Stimulated activated effector memory CD8-positive, alpha-beta T cell treated with anti-CD3 and anti-CD28 coated beads, Interleukin-12 subunit alpha, Interleukin-12 subunit beta, amount 100 ng/mL, for 72 hours (primary cell): ENCODE measurements around the gene RHOV.
A peak's percentile ranks its signal among the peaks of the same experiment; 100 is the strongest.

ENCODE experiments used
- ATAC-seq: fragments of 150-1000 bp; cut with Tn5 transposase; 2 replicates; pipeline ENCODE4 v1.10.0; 2021
- DNase-seq, 2 donors: peaks; one replicate each; pipeline ENCODE4 v3.0.0; 2021 to 2022; ENCODE audit warnings: low spot score in 2 of 2
- H3K27ac Mint-ChIP-seq: one replicate; pipeline ENCODE4 v1.8.0; 2022; ENCODE audit warnings: mild to moderate bottlenecking, mixed read lengths
- H3K36me3 Mint-ChIP-seq: one replicate; pipeline ENCODE4 v1.8.0; 2022; ENCODE audit warnings: mild to moderate bottlenecking, mixed read lengths
- H3K4me1 Mint-ChIP-seq: one replicate; pipeline ENCODE4 v1.8.0; 2022; ENCODE audit warnings: mixed read lengths
- H3K4me3 Mint-ChIP-seq: one replicate; pipeline ENCODE4 v1.8.0; 2022; ENCODE audit warnings: mild to moderate bottlenecking, mixed read lengths
- H3K9me3 Mint-ChIP-seq: one replicate; pipeline ENCODE4 v1.8.0; 2022; ENCODE audit warnings: mixed read lengths

The RHOV gene

DNA sequence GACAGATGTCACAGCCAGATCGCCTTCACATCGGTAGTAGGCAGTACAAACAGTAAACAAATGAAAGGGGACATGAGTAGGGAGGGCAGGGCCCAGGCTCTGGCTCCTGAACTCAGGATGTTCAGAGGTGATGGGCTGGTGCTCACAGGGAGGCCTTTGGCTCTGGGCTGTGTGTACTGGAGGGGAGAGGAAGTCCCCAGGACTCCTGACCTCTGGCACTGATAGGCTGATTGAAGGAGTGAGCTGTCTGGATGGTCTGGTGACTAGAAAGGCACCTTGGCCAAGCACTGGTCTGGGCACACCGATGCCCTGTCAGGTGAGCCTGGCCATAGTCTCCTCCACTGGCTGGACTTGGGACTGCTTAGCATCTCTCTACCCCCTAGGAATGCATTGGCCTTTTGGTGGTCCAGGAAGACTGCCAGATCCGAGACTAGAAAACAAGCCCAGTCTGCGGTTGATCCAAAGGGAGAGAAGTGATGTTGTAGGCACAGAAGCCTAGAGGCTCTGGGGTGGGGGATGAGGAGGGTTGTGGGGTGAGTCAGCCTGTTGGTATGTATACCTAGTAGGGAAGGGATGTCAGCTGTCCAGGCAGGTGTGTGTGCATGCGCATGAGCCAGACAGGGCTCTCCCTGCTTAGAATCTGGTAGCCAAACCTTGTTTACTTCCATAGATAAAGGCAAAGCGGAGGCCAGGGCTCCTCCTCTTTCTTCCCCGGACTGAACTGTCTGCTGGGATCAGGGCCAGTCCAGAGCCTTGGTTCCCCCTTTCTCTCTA is 28.3 kb downstream of the RHOV start:
- Mint-ChIP-seq H3K27ac (peak overlapping the region; percentile 10), H3K9me3 (no peaks in the 10 kb centered on the region), H3K4me3 (peak overlapping the region; percentile 81), H3K36me3 (peaks cover 12% of the 10 kb centered on the region), H3K4me1 (peaks cover 18% of the 10 kb centered on the region)
- ATAC-seq = no peak
- DNase-seq = no peak

DNA sequence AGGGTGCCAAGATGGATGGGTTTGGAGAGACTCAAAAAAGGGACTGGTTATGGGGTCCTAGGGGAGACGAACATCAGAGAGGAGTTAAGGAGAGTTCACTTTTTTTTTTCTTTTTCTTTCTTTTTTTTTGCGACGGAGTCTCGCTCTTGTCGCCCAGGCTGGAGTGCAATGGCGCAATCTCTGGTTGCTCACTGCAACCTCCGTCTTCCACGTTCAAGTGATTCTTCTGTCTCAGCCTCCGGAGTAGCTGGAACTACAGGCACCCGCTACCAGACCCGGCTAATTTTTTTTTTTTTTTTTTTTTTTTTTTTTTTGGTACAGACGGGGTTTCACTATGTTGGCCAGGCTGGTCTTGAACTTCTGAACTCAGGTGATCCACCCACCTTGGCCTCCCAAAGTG is 29.0 kb downstream of the RHOV start:
- no peak for ATAC-seq
- H3K36me3 Mint-ChIP-seq = peaks cover 12% of the 10 kb centered on the region

DNA sequence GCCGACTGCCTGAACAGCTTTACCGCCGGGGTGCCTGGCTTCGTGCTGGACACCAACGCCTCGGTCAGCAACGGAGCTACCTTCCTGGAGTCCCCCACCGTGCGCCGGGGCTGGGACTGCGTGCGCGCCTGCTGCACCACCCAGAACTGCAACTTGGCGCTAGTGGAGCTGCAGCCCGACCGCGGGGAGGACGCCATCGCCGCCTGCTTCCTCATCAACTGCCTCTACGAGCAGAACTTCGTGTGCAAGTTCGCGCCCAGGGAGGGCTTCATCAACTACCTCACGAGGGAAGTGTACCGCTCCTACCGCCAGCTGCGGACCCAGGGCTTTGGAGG is 29.4 kb downstream of the RHOV start:
- DNase-seq = peak in 1 of 2 donors; percentile 14
- H3K4me1 Mint-ChIP-seq = peaks cover 18% of the 10 kb centered on the region
- peak overlapping the region; percentile 81 for H3K4me3 Mint-ChIP-seq
- ATAC-seq = peak; percentile 59
- peak overlapping the region; percentile 45 for H3K27ac Mint-ChIP-seq
- H3K9me3 Mint-ChIP-seq = no peaks in the 10 kb centered on the region
- peaks cover 12% of the 10 kb centered on the region for H3K36me3 Mint-ChIP-seq

More for the DNA sequence above, 29.0 kb downstream of the RHOV start:
- no peak for DNase-seq
- Mint-ChIP-seq H3K4me1 (peaks cover 18% of the 10 kb centered on the region), H3K4me3 (peak overlapping the region; percentile 81), H3K27ac (peak overlapping the region; percentile 45), H3K9me3 (no peaks in the 10 kb centered on the region)

DNA sequence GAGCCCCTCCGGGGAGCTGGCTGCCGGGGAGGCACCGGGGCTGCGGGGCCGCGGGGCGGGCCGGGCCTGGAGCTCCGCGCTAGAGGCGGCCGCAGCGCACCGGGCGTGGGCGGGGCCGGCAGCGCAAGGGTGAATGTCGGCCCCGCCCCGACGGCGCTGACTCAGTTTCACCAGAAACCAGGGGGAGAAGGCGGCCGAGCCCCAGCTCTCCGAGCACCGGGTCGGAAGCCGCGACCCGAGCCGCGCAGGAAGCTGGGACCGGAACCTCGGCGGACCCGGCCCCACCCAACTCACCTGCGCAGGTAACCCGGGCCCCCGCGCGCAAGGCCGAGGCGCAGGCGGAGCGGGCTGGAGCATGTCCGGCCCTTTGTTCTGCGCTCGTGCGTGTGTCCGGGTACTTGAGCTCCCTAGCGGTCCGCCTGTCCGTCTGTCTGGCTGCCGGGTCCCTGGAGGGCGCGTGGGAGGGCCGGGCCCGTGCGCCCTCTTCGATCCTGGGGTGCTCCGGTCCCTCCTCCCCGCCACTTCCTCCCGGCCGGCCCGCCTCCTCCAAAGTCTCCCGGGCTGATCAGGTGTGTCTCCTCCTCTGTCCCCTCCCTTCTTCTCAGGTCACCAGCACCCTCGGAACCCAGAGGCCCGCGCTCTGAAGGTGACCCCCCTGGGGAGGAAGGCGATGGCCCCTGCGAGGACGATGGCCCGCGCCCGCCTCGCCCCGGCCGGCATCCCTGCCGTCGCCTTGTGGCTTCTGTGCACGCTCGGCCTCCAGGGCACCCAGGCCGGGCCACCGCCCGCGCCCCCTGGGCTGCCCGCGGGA is 29.9 kb downstream of the RHOV start, which contains the start of gene SPINT1:
TSS of gene SPINT1 (plus strand) at position 164 of the 811 bp plus-strand sequence. CDS start at position 671, 507 bp downstream.
- Mint-ChIP-seq H3K9me3 (no peaks in the 10 kb centered on the region), H3K4me1 (peaks cover 18% of the 10 kb centered on the region), H3K27ac (peak within 1 kb of the TSS; percentile 45)

DNA sequence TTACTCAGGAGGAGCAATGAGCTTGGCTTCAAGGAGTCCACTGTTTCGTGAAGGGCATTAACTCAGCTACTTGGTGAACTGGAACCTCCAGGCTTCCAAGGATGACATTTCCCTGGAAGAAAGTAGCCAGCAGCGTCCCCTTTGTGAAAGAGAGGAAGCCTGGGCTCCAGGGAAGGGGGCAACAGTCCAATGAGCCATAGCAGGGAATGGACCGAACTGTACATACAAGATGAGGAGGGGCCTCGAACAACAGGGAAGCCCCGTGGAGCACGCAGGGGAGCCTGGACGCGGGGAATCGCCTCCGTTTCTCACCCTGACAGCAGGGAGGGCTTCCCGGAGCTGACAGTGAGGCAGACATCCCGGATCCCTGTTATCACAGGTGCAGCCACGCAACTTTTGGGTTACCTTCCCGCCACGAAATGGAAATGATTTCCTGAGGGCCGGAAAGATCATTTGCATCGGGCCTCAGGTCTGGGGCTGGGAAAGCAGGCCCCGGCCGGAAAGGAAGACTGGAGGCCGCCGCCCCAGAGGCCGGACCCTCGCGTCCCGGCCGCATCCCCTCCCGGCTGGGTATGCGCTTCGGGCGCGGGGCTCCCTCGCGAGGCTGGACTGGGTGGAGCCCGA is 30.7 kb downstream of the RHOV start:
- Mint-ChIP-seq H3K4me1 (peaks cover 18% of the 10 kb centered on the region), H3K27ac (no peak overlapping the region), H3K4me3 (peak overlapping the region; percentile 81), H3K36me3 (peaks cover 12% of the 10 kb centered on the region), H3K9me3 (no peaks in the 10 kb centered on the region)
- DNase-seq (no peak), ATAC-seq (no peak)

More for the DNA sequence above, 29.9 kb downstream of the RHOV start, which contains the start of gene SPINT1:
- DNase-seq = peak; percentile 52 to 77
- peak; percentile 83 for ATAC-seq
- peak within 1 kb of the TSS; percentile 81 for H3K4me3 Mint-ChIP-seq
- peaks cover 12% of the 10 kb centered on the region for H3K36me3 Mint-ChIP-seq

DNA sequence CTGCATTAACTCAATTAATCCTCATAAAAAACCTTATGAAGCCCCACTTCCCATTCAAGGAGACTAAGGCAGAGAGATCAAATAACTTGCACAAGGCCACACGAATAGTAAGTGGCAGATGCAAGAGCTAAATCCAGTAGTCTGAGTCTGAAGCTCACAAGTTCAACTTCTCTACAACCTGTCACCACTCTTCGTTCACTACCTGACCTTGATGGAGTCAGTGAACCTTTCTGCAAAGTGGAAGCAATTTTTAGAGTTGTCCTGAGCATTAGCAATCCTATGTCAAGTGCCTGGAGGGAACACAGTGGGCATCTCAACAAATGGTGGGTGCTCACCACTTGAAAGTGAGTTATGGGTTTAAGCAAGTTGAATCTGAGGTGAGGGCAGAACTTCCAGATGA is 32.3 kb downstream of the RHOV start:
- Mint-ChIP-seq H3K4me3 (no peak overlapping the region), H3K27ac (no peak overlapping the region), H3K4me1 (peaks cover 6% of the 10 kb centered on the region), H3K36me3 (peaks cover 6% of the 10 kb centered on the region), H3K9me3 (no peaks in the 10 kb centered on the region)
- no peak for ATAC-seq
- DNase-seq = no peak

DNA sequence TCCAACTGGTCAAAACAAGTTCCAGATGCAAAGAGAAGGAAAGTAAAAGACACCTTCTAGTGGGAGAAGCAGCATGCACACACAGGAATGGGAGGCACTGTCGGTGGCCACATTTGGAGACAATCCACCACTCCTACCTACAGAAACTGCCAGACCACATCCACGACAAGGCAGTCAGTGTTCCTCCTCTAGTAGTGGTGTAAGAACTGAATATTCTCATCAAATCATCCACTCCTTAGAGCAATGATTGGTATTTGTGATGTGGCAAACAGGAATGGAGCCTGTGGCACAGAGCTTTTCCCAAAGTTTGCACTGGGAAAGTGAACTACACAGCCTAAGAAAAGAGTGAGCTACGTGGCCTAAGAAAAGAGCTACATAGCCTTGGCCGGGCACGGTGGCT is 35.3 kb downstream of the RHOV start:
- ATAC-seq = no peak
- H3K4me3 Mint-ChIP-seq = no peak overlapping the region

DNA sequence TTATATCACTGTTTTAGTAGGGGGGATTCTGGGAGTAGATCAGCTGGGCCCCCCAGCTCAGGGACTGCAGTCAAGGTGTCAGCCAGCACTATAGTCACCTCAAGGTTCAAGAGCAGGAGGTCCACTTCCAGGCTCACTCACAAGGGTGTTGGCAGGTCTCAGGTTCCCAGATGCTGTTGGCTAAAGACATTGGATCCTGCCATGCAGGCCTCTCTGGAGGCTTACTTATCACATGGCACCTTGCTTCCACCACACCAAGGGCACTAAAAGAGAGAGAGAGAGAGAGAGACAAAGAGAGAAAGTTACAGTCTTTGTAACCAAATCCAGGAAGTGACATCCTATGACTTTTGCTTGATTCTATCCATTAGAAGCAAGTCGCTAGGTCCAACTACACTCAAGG is 38.0 kb downstream of the RHOV start:
- H3K4me3 Mint-ChIP-seq = no peak overlapping the region
- no peaks in the 10 kb centered on the region for H3K4me1 Mint-ChIP-seq
- DNase-seq (no peak), ATAC-seq (no peak)
- no peaks in the 10 kb centered on the region for H3K9me3 Mint-ChIP-seq
- H3K36me3 Mint-ChIP-seq = no peaks in the 10 kb centered on the region
- H3K27ac Mint-ChIP-seq = no peak overlapping the region

More for the DNA sequence above, 35.3 kb downstream of the RHOV start:
- H3K4me1 Mint-ChIP-seq = no peaks in the 10 kb centered on the region
- no peak for DNase-seq
- no peak overlapping the region for H3K27ac Mint-ChIP-seq
- H3K36me3 Mint-ChIP-seq = no peaks in the 10 kb centered on the region
- H3K9me3 Mint-ChIP-seq = no peaks in the 10 kb centered on the region

- Mint-ChIP-seq H3K4me1 (no peaks in the 10 kb centered on the region), H3K36me3 (no peaks in the 10 kb centered on the region), H3K9me3 (no peaks in the 10 kb centered on the region), H3K4me3 (no peak overlapping the region), H3K27ac (no peak overlapping the region)
- DNase-seq (no peak), ATAC-seq (no peak)
Measured at GRCh38 chr15:40832903-40833302, 41.1 kb downstream of the RHOV start.

DNA sequence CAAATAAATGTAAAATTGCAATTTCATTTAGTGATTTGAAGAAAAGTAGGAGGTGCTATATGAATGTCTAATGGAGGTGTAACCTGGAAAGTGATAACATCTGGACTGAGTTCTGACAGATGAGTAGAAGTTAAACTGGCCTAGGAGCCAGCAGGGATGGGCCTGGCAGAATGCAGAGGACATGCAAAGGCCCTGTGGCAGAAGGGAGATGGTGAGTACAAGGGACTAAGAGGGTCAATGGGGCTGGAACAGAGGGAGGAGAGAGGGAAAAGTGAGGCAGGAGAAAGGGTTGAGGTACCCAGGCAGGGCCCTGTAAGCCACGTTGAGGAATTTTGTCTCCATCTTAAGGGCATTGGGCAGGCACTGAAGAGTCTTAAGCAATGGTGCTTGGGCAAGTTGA is 42.2 kb downstream of the RHOV start:
- H3K4me1 Mint-ChIP-seq = no peaks in the 10 kb centered on the region
- H3K9me3 Mint-ChIP-seq = no peaks in the 10 kb centered on the region
- no peak overlapping the region for H3K27ac Mint-ChIP-seq
- DNase-seq (no peak), ATAC-seq (no peak)
- H3K36me3 Mint-ChIP-seq = no peaks in the 10 kb centered on the region
- H3K4me3 Mint-ChIP-seq = no peak overlapping the region

- no peaks in the 10 kb centered on the region for H3K9me3 Mint-ChIP-seq
- no peak overlapping the region for H3K4me3 Mint-ChIP-seq
- no peak overlapping the region for H3K27ac Mint-ChIP-seq
- no peaks in the 10 kb centered on the region for H3K4me1 Mint-ChIP-seq
- no peaks in the 10 kb centered on the region for H3K36me3 Mint-ChIP-seq
- DNase-seq (no peak), ATAC-seq (no peak)
Measured at GRCh38 chr15:40830884-40831283, 43.1 kb downstream of the RHOV start.

DNA sequence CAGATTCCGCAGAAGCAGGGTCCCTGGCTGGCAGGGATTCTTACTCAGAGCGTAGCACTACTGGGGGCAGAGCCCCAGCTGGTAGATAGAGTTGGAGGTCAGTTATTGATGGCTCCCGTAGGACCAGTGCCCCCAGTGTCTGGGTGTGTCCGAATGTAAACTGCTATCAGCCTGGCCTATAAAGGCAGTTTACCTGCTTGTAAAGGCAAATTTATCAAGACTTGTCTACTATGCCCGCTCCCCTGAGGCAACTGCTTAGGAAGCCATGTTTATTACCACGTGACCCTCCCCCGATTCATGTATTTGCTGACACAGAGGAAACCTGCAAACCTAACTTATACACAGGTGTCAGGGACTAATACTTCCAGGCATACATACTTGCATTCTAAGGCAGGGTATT is 44.9 kb downstream of the RHOV start:
- Mint-ChIP-seq H3K27ac (no peak overlapping the region), H3K4me1 (no peaks in the 10 kb centered on the region), H3K4me3 (no peak overlapping the region), H3K36me3 (no peaks in the 10 kb centered on the region), H3K9me3 (no peaks in the 10 kb centered on the region)
- DNase-seq = no peak
- peak; percentile 11 for ATAC-seq

GRCh38 chr15:40828447-40829036 is 45.5 kb downstream of the RHOV start, which contains the start of gene PPP1R14D:
TSS of gene PPP1R14D (minus strand) at chr15:40828708. CDS start at chr15:40828641, 67 bp downstream.
- DNase-seq = no peak
- no peaks in the 10 kb centered on the region for H3K4me1 Mint-ChIP-seq
- no peaks in the 10 kb centered on the region for H3K36me3 Mint-ChIP-seq
- H3K9me3 Mint-ChIP-seq = no peaks in the 10 kb centered on the region
- H3K27ac Mint-ChIP-seq = no peak within 1 kb of the TSS
- no peak within 1 kb of the TSS for H3K4me3 Mint-ChIP-seq
- peak; percentile 21 for ATAC-seq

DNA sequence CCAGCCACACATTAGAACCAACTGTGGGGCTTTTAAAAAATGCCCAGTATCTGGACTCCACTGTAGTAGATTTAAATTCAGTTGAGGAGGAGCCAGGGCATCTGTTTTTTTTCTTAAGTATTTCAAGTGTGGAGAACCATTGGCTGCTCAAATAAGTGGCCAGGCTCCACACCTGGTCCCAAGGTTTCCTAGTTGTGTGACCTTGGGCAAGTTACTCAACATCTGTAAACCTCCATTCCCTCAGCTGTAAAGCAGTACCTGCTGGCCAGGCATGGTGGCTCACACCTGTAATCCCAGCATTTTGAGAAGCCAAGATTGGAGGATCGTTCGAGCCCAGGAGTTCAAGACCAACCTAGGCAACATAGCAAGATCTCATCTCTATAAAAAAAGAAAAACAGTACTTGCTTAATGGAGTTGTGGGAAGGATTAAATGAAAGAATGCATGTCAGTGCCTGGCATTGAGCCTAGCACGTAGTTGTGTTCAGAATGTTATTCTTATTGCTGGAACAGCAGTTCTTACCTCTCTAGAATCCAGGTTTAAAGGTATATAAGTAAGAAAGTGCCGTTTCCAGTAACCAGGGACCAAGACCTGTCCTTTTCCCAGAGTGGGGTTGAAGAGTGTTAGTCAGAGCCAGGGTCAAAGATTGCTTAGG is 47.5 kb downstream of the RHOV start:
- H3K36me3 Mint-ChIP-seq = no peaks in the 10 kb centered on the region
- ATAC-seq = no peak
- H3K9me3 Mint-ChIP-seq = no peaks in the 10 kb centered on the region

More for the DNA sequence above, 47.5 kb downstream of the RHOV start:
- H3K4me3 Mint-ChIP-seq = no peak overlapping the region
- no peak overlapping the region for H3K27ac Mint-ChIP-seq
- no peaks in the 10 kb centered on the region for H3K4me1 Mint-ChIP-seq
- DNase-seq = no peak
